Heart left ventricle (tissue), 13 donors: ENCODE data around the gene PIK3C2G.

ENCODE experiments used
- POLR2A ChIP-seq, 2 donors: fragments of 450-650 bp; IDR thresholded peaks; one replicate each; pipeline ENCODE4 v1.6.1; 2017; ENCODE audit warnings: antibody characterized with exemption in 2 of 2, mild to moderate bottlenecking in 2 of 2, moderate library complexity in 2 of 2
- TF ChIP-seq, protein P1 (sequence below), 12 donors: fragments of 200-600 bp; sonication (generic) in 4 of 12; IDR thresholded peaks; one replicate each; pipeline versions ENCODE4 v1.5.0 to v1.8.0; 2018 to 2022; ENCODE audit warnings: antibody characterized with exemption in 12 of 12, mild to moderate bottlenecking in 5 of 12
- donor health status: ischemic (EF 13 %, LVEDD 7.1; RV severe dilation, severe dysfunction).
- donor health status: DM: no; HTN: yes; CAD: no.
- donor health status: DM: no; HTN: no; CAD: no.
- donor health status: ischemic (EF 25% LVEDD 6.9; RV normal size, moderate dysfunction).
- donor health status: ischemic (EF 25% LVEDD 5.7; RV mildly dilated, moderate dysfunction).
- donor health status: ischemic (EF 35%, LVEDD 5.7; RV mildly dilated, moderate dysfunction).
- donor health status: nonischemic (EF 11% LVEDD 7.7; RV severe dilation, severe dysfunction).
- donor health status: DM: yes; HTN: yes; CAD: no.
- donor health status: PGD.
- donor health status: ischemic (EF 29% LVEDD 5.4; RV normal size, mild dysfunction).
- donor health status: nonischemic (EF 23%, LVEDD 6.1; RV moderate dilation, normal function).

GRCh38 chr12:18402872-18403611 lies 141.7 kb downstream of the PIK3C2G start:
- TF ChIP-seq, protein P1, sequence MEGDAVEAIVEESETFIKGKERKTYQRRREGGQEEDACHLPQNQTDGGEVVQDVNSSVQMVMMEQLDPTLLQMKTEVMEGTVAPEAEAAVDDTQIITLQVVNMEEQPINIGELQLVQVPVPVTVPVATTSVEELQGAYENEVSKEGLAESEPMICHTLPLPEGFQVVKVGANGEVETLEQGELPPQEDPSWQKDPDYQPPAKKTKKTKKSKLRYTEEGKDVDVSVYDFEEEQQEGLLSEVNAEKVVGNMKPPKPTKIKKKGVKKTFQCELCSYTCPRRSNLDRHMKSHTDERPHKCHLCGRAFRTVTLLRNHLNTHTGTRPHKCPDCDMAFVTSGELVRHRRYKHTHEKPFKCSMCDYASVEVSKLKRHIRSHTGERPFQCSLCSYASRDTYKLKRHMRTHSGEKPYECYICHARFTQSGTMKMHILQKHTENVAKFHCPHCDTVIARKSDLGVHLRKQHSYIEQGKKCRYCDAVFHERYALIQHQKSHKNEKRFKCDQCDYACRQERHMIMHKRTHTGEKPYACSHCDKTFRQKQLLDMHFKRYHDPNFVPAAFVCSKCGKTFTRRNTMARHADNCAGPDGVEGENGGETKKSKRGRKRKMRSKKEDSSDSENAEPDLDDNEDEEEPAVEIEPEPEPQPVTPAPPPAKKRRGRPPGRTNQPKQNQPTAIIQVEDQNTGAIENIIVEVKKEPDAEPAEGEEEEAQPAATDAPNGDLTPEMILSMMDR (IDR thresholded peaks at IDR 0.05), result no peak
- TF ChIP-seq POLR2A (IDR thresholded peaks at IDR 0.05), result no peak
